GM23248 (cell line): Measurements from ENCODE around the gene C19orf67. TPM values are rescaled to one million over a fixed set of nuclear protein-coding genes. Genes with fewer than 3 reads are reported as not detected.

Experiments
- DNase-seq: peaks from one replicate; pipeline ENCODE4 v3.0.0-alpha.2; 2015
- H2AFZ ChIP-seq: fragments of 200-600 bp; sonication (generic); 2 replicates; pipeline ENCODE4 v1.6.1; 2016; ENCODE audit warnings: antibody characterized with exemption
- H3F3A ChIP-seq: fragments of 200-600 bp; sonication (generic); 2 replicates; pipeline ENCODE4 v1.6.1; 2016; ENCODE audit warnings: mild to moderate bottlenecking, antibody characterized with exemption, mixed run types; ENCODE audit not compliant: insufficient read depth
- H3K27ac ChIP-seq: fragments of 200-600 bp; sonication (generic); 2 replicates; pipeline ENCODE4 v1.5.1; 2016; ENCODE audit warnings: mild to moderate bottlenecking
- H3K27me3 ChIP-seq: fragments of 200-600 bp; sonication (generic); replicated peaks from 2 replicates; pipeline ENCODE4 v1.6.1; 2016; ENCODE audit warnings: mild to moderate bottlenecking; ENCODE audit not compliant: insufficient read depth
- H3K36me3 ChIP-seq: fragments of 200-600 bp; sonication (generic); 2 replicates; pipeline ENCODE4 v1.6.1; 2016; ENCODE audit warnings: low read depth, mild to moderate bottlenecking
- H3K4me1 ChIP-seq: fragments of 200-600 bp; sonication (generic); 2 replicates; pipeline ENCODE4 v1.6.1; 2016; ENCODE audit warnings: mild to moderate bottlenecking; ENCODE audit not compliant: insufficient read depth
- H3K4me2 ChIP-seq: fragments of 200-600 bp; sonication (generic); one replicate; pipeline ENCODE4 v1.6.1; 2016; ENCODE audit warnings: mild to moderate bottlenecking; ENCODE audit not compliant: unreplicated experiment
- H3K4me3 ChIP-seq: fragments of 200-600 bp; sonication (generic); 2 replicates; pipeline ENCODE4 v1.5.1; 2016; ENCODE audit warnings: mild to moderate bottlenecking
- H3K79me2 ChIP-seq: fragments of 200-600 bp; sonication (generic); 2 replicates; pipeline ENCODE4 v1.6.1; 2016; ENCODE audit warnings: mild to moderate bottlenecking; ENCODE audit not compliant: insufficient read depth
- H3K9ac ChIP-seq: fragments of 200-600 bp; sonication (generic); 2 replicates; pipeline ENCODE4 v1.6.1; 2016; ENCODE audit warnings: mild to moderate bottlenecking
- H3K9me2 ChIP-seq: fragments of 200-600 bp; sonication (generic); 2 replicates; pipeline ENCODE4 v1.6.1; 2016; ENCODE audit warnings: mixed run types, mild to moderate bottlenecking, moderate library complexity; ENCODE audit not compliant: insufficient read depth
- H3K9me3 ChIP-seq: fragments of 200-600 bp; sonication (generic); one replicate; pipeline ENCODE4 v1.6.1; 2017; ENCODE audit warnings: low read depth
- H4K20me1 ChIP-seq: fragments of 200-600 bp; sonication (generic); 2 replicates; pipeline ENCODE4 v1.6.0; 2016; ENCODE audit not compliant: insufficient read depth
- EZH2 ChIP-seq: fragments of 200-600 bp; sonication (generic); IDR thresholded peaks from 2 replicates; pipeline ENCODE4 v1.6.1; 2018; ENCODE audit warnings: antibody characterized with exemption, mild to moderate bottlenecking; ENCODE audit not compliant: insufficient read depth, poor library complexity, severe bottlenecking
- EZH2phosphoT487 ChIP-seq: fragments of 200-600 bp; sonication (generic); IDR thresholded peaks from 2 replicates; pipeline ENCODE4 v1.6.1; 2018; ENCODE audit warnings: antibody characterized with exemption, moderate library complexity, mild to moderate bottlenecking, low read depth; ENCODE audit not compliant: insufficient read depth
- WGBS, 2 experiments: methylation state at CpG; one replicate each; pipeline ENCODE4 v1.1.6; 2015 to 2017; ENCODE audit warnings: low lambda C conversion rate in 2 of 2, low coverage in 1 of 2; ENCODE audit errors: missing lambda C conversion rate in 2 of 2; 5-methylcytosine and 5-hydroxymethylcytosine counted together
- in situ Hi-C: fragments of 300-500 bp; cut with MboI; formaldehyde crosslinking; loops from 2 replicates; pipeline ENCODE4 v1.15.0; 2020
- polyA plus RNA-seq: library from polyadenylated mRNA; unstranded; fragments of >200 nt; fragmentation: Nextera tagmentation; extraction: Ambion mirVana; gene quantifications from 2 replicates; pipeline ENCODE4 v1.2.1, GENCODE V29; 2016
- total RNA-seq: library from RNA; depleted of rRNA; stranded (reverse); fragments of >200 nt; shearing (Covaris generic); gene quantifications from 2 replicates; pipeline ENCODE4 v1.2.3, GENCODE V29; 2014

C19orf67 gene
- total and polyA plus RNA-seq, 2 experiments from 2014 or later = not detected

GRCh38 chr19:14070268-14071050 lies 15.1 kb downstream of the C19orf67 start:
- no peak overlapping the region for H3K4me2 ChIP-seq
- H4K20me1 ChIP-seq = no peaks in the 10 kb centered on the region
- H3F3A ChIP-seq = no peaks in the 10 kb centered on the region
- no peak for DNase-seq
- no peak overlapping the region for H3K9ac ChIP-seq
- no peaks in the 10 kb centered on the region for H3K9me2 ChIP-seq
- H3K9me3 ChIP-seq = no peaks in the 10 kb centered on the region
- peaks cover 3% of the 10 kb centered on the region for H3K4me1 ChIP-seq
- H3K27ac ChIP-seq = no peak overlapping the region
- H3K79me2 ChIP-seq = no peaks in the 10 kb centered on the region
- TF ChIP-seq EZH2phosphoT487 (no peak), EZH2 (no peak)
- no peaks in the 10 kb centered on the region for H3K36me3 ChIP-seq
- H3K4me3 ChIP-seq = no peak overlapping the region
- in situ Hi-C loops = loop anchor here (10.0 kb wide), 1 partner anchor 186 kb away; no protein-coding TSS in a partner anchor
- H2AFZ ChIP-seq = no peak overlapping the region
- 94 to 95% methylated on average over 38 to 42 of the region's 43 CpGs for WGBS, 2 experiments
- no peaks in the 10 kb centered on the region for H3K27me3 ChIP-seq

DNA sequence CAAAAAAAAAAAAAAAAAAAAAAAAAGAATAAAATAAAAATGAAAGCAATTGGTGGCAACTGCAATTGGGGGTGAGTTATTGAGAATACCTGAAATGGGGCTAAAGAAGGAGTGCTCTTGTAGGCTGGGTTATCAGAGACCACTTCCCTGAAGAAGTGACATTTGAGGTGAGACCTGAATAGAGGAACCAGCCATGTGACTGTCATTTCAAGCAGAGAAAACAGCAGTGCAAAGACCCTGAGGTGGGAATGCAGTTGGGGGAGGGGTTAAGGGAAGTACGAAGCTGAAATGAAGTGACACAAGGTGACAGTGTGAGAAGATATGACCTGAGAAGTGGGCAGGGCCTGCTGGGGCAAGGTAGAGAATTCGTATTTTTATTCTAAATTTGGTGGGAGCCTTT lies 19.4 kb downstream of the C19orf67 start:
- no peak overlapping the region for H3K4me2 ChIP-seq
- no peaks in the 10 kb centered on the region for H3K9me2 ChIP-seq
- H3K27me3 ChIP-seq = no peaks in the 10 kb centered on the region
- no peaks in the 10 kb centered on the region for H3K4me1 ChIP-seq
- H3K9me3 ChIP-seq = no peaks in the 10 kb centered on the region
- H3K9ac ChIP-seq = no peak overlapping the region
- in situ Hi-C loops = no loop called here
- H2AFZ ChIP-seq = 0 out of 2 replicates have a peak overlapping the region, but pooled peaks have one; percentile 1
- 43 to 46% methylated on average over 2 of the region's 2 CpGs for WGBS, 2 experiments
- DNase-seq = no peak
- H3K36me3 ChIP-seq = no peaks in the 10 kb centered on the region
- no peaks in the 10 kb centered on the region for H3F3A ChIP-seq
- H3K79me2 ChIP-seq = no peaks in the 10 kb centered on the region
- no peak overlapping the region for H3K4me3 ChIP-seq
- H4K20me1 ChIP-seq = no peaks in the 10 kb centered on the region
- no peak overlapping the region for H3K27ac ChIP-seq
- TF ChIP-seq EZH2 (no peak), EZH2phosphoT487 (no peak)

DNA sequence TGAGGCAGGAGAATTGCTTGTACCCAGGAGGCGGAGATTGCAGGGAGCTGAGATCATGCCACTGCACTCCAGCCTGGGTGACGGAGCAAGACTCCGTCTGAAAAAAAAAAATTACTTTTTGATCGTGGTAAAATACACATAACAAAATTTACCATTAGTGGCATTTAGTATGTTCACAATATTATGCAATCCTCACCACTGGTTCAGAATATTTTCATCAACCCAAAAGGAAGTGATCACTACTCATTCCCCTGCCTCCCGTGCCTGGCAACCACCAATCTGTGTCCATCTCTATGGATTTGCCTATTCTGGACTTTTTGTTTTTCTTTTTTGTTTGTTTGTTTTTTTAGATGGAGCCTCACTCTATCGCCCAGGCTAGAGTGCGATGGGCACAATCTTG lies 22.5 kb downstream of the C19orf67 start:
- DNase-seq = peak; percentile 56
- in situ Hi-C loops = no loop called here

DNA sequence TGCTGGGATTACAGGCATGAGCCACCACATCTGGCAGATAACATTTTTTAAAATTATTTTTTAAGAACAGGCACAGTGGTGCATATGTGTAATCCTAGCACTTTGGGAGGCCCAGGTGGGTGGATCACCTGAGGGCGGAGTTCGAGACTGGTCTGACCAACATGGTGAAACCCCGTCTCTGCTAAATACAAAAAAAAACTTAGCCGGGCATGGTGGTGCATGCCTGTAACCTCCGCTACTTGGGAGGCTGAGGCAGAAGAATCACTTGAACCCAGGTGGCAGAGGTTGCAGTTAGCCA lies 23.1 kb downstream of the C19orf67 start:
- Histone ChIP-seq H3K9me2 (no peaks in the 10 kb centered on the region), H3F3A (no peaks in the 10 kb centered on the region), H3K4me3 (no peak overlapping the region), H3K9me3 (no peaks in the 10 kb centered on the region), H3K27me3 (peaks cover 12% of the 10 kb centered on the region; the same call in 1 of the 2 replicates), H3K4me2 (no peak overlapping the region), H3K27ac (no peak overlapping the region), H3K4me1 (no peaks in the 10 kb centered on the region), H2AFZ (no peak overlapping the region), H3K9ac (no peak overlapping the region), H3K79me2 (no peaks in the 10 kb centered on the region), H3K36me3 (no peaks in the 10 kb centered on the region), H4K20me1 (no peaks in the 10 kb centered on the region)
- 79 to 83% methylated on average over 5 of the region's 5 CpGs for WGBS, 2 experiments
- in situ Hi-C loops = no loop called here
- DNase-seq = no peak
- no peak for TF ChIP-seq EZH2
- TF ChIP-seq EZH2phosphoT487 = no peak

More for the DNA sequence above, 22.5 kb downstream of the C19orf67 start:
- no peak overlapping the region for H3K4me2 ChIP-seq
- H3K4me1 ChIP-seq = no peaks in the 10 kb centered on the region
- peaks cover 11% of the 10 kb centered on the region; the same call in 1 of the 2 replicates for H3K27me3 ChIP-seq
- H3K79me2 ChIP-seq = no peaks in the 10 kb centered on the region
- TF ChIP-seq EZH2 (no peak), EZH2phosphoT487 (no peak)
- H3K27ac ChIP-seq = no peak overlapping the region
- H3K9ac ChIP-seq = no peak overlapping the region
- H3K9me2 ChIP-seq = no peaks in the 10 kb centered on the region
- no peaks in the 10 kb centered on the region for H3F3A ChIP-seq
- H4K20me1 ChIP-seq = no peaks in the 10 kb centered on the region
- WGBS, 2 experiments = 56 to 58% methylated on average over 7 of the region's 7 CpGs
- no peak overlapping the region for H2AFZ ChIP-seq
- H3K4me3 ChIP-seq = no peak overlapping the region
- H3K36me3 ChIP-seq = no peaks in the 10 kb centered on the region
- no peaks in the 10 kb centered on the region for H3K9me3 ChIP-seq
